Neural cell (in vitro differentiated cells): ENCODE measurements around the gene MAML2. TPM values are rescaled to one million over a fixed set of nuclear protein-coding genes. Genes with fewer than 3 reads are reported as not detected.

Experiments used
- H2AFZ ChIP-seq: fragments of 200-600, 300-800 bp; sonication (generic), shearing (Covaris generic); 2 replicates; pipeline ENCODE4 v1.6.0; 2014; ENCODE audit warnings: low read depth, mild to moderate bottlenecking, antibody characterized with exemption, low read length, moderate library complexity
- H3F3A ChIP-seq: fragments of 200-600 bp; shearing (Covaris generic); 2 replicates; pipeline ENCODE4 v1.6.1; 2016; ENCODE audit warnings: mild to moderate bottlenecking, moderate library complexity, mixed read lengths, antibody characterized with exemption, low read length; ENCODE audit not compliant: insufficient read depth, poor library complexity, severe bottlenecking
- H3K27ac ChIP-seq: fragments of 200-600, 300-800 bp; sonication (generic), shearing (Covaris generic); 2 replicates; pipeline ENCODE4 v1.5.1; 2014; ENCODE audit warnings: mild to moderate bottlenecking, low read length, moderate library complexity
- H3K27me3 ChIP-seq: fragments of 300-800, 200-600 bp; sonication (generic), shearing (Covaris generic); 2 replicates; pipeline ENCODE4 v1.6.0; 2014; ENCODE audit warnings: mild to moderate bottlenecking, low read depth, low read length, moderate library complexity; ENCODE audit not compliant: insufficient read depth
- H3K36me3 ChIP-seq: fragments of 300-800, 200-600 bp; sonication (generic), shearing (Covaris generic); 2 replicates; pipeline ENCODE4 v1.5.1; 2014; ENCODE audit warnings: mild to moderate bottlenecking, antibody characterized with exemption, low read length, moderate library complexity; ENCODE audit not compliant: insufficient read depth
- H3K4me2 ChIP-seq: fragments of 300-800, 200-600 bp; sonication (generic), shearing (Covaris generic); 2 replicates; pipeline ENCODE4 v1.6.0; 2014; ENCODE audit warnings: mild to moderate bottlenecking, low read length
- H3K4me3 ChIP-seq: fragments of 300-800, 200-600 bp; sonication (generic), shearing (Covaris generic); 2 replicates; pipeline ENCODE4 v1.5.1; 2014; ENCODE audit warnings: mild to moderate bottlenecking, low read length, moderate library complexity
- H3K79me2 ChIP-seq: fragments of 200-600 bp; shearing (Covaris generic); replicated peaks from 2 replicates; pipeline ENCODE4 v1.6.0; 2014; ENCODE audit warnings: mild to moderate bottlenecking, low read length, moderate library complexity; ENCODE audit not compliant: insufficient read depth
- H3K9ac ChIP-seq: fragments of 300-800, 200-600 bp; sonication (generic), shearing (Covaris generic); 2 replicates; pipeline ENCODE4 v1.6.1; 2016; ENCODE audit warnings: mild to moderate bottlenecking, low read length, mixed read lengths
- H3K9me2 ChIP-seq: fragments of 200-600 bp; shearing (Covaris generic); 2 replicates; pipeline ENCODE4 v1.6.1; 2016; ENCODE audit warnings: mild to moderate bottlenecking, low read length, mixed read lengths; ENCODE audit not compliant: insufficient read depth
- H3K9me3 ChIP-seq: fragments of 200-600, 300-800 bp; sonication (generic), shearing (Covaris generic); 2 replicates; pipeline ENCODE4 v1.6.1; 2016; ENCODE audit warnings: mild to moderate bottlenecking, mixed run types, low read length, moderate library complexity, mixed read lengths
- H4K20me1 ChIP-seq: fragments of 200-600 bp; shearing (Covaris generic); 2 replicates; pipeline ENCODE4 v1.6.1; 2016; ENCODE audit warnings: mild to moderate bottlenecking, mixed run types; ENCODE audit not compliant: insufficient read depth
- EP300 ChIP-seq: fragments of 450-650 bp; conservative IDR thresholded peaks from 2 replicates; pipeline ENCODE4 v1.6.1; 2014; ENCODE audit warnings: antibody characterized with exemption, mild to moderate bottlenecking, moderate library complexity; ENCODE audit not compliant: poor library complexity, severe bottlenecking
- EZH2 ChIP-seq: fragments of 200-600, 300-800 bp; shearing (Covaris generic), sonication (generic); IDR thresholded peaks from 2 replicates; pipeline ENCODE4 v1.6.1; 2014; ENCODE audit warnings: antibody characterized with exemption, low read length, borderline replicate concordance, mild to moderate bottlenecking; ENCODE audit not compliant: insufficient read depth, poor library complexity, severe bottlenecking
- MXI1 ChIP-seq: fragments of 450-650 bp; conservative IDR thresholded peaks from 2 replicates; pipeline ENCODE4 v1.6.1; 2014; ENCODE audit warnings: antibody characterized with exemption, mild to moderate bottlenecking; ENCODE audit not compliant: poor library complexity, severe bottlenecking
- POLR2AphosphoS5 ChIP-seq: IDR thresholded peaks from 2 replicates; pipeline ENCODE4 v1.6.1; 2012
- RAD21 ChIP-seq: fragments of 450-650 bp; conservative IDR thresholded peaks from 2 replicates; pipeline ENCODE4 v1.6.1; 2014; ENCODE audit warnings: antibody characterized with exemption, mild to moderate bottlenecking, moderate library complexity
- REST ChIP-seq: IDR thresholded peaks from 2 replicates; pipeline ENCODE4 v1.6.1; 2012; ENCODE audit warnings: borderline replicate concordance
- SMC3 ChIP-seq: fragments of 450-650 bp; conservative IDR thresholded peaks from 2 replicates; pipeline ENCODE4 v1.6.1; 2014; ENCODE audit warnings: antibody characterized with exemption, mild to moderate bottlenecking, moderate library complexity; ENCODE audit not compliant: poor library complexity
- TAF1 ChIP-seq: IDR thresholded peaks from 2 replicates; pipeline ENCODE4 v1.6.1; 2012; ENCODE audit warnings: low read depth
- polyA plus RNA-seq: library from polyadenylated mRNA; depleted of rRNA; stranded (reverse); fragments of >200 nt; gene quantifications from 2 replicates; pipeline ENCODE4 v1.2.3, GENCODE V29; 2014
- TF ChIP-seq, protein P1 (sequence below): fragments of 450-650 bp; IDR thresholded peaks from 2 replicates; pipeline ENCODE4 v1.5.1; 2014; ENCODE audit warnings: antibody characterized with exemption, mild to moderate bottlenecking, moderate library complexity; ENCODE audit not compliant: poor library complexity, severe bottlenecking

MAML2 gene
- polyA plus RNA-seq, 1 donor from 2014 or later = 3.6 TPM

DNA sequence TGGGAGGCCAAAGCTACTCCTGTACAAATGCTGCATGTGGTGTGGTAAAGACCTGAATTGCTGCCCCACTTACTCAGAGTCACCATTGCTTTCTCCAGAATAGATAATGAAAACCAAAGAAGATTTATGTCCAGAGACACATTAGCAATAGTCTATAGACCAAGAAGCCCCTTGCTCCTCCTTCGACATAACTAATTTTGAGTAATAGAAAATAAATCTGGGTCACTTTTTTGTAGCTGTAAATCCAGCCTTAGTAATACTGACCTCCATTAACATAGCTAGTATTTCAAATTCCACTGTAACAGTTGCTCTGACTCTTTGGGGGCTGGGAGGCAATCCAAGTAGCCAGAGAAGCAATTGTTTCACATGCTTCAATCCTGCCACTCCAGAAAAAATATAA lies 145.9 kb downstream of the MAML2 start:
- H3K36me3 ChIP-seq = no peaks in the 10 kb centered on the region
- no peaks in the 10 kb centered on the region for H3K9me2 ChIP-seq
- H3K4me2 ChIP-seq = no peak overlapping the region
- no peak overlapping the region for H3K4me3 ChIP-seq
- no peaks in the 10 kb centered on the region for H4K20me1 ChIP-seq
- no peak overlapping the region for H3K9ac ChIP-seq
- no peak overlapping the region for H3K27ac ChIP-seq
- H3F3A ChIP-seq = no peaks in the 10 kb centered on the region
- H3K9me3 ChIP-seq = no peaks in the 10 kb centered on the region
- TF ChIP-seq RAD21 (no peak), POLR2AphosphoS5 (no peak)
- TF ChIP-seq, protein P1, sequence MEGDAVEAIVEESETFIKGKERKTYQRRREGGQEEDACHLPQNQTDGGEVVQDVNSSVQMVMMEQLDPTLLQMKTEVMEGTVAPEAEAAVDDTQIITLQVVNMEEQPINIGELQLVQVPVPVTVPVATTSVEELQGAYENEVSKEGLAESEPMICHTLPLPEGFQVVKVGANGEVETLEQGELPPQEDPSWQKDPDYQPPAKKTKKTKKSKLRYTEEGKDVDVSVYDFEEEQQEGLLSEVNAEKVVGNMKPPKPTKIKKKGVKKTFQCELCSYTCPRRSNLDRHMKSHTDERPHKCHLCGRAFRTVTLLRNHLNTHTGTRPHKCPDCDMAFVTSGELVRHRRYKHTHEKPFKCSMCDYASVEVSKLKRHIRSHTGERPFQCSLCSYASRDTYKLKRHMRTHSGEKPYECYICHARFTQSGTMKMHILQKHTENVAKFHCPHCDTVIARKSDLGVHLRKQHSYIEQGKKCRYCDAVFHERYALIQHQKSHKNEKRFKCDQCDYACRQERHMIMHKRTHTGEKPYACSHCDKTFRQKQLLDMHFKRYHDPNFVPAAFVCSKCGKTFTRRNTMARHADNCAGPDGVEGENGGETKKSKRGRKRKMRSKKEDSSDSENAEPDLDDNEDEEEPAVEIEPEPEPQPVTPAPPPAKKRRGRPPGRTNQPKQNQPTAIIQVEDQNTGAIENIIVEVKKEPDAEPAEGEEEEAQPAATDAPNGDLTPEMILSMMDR = no peak
- no peaks in the 10 kb centered on the region for H3K79me2 ChIP-seq
- H2AFZ ChIP-seq = no peak overlapping the region
- H3K27me3 ChIP-seq = no peaks in the 10 kb centered on the region

DNA sequence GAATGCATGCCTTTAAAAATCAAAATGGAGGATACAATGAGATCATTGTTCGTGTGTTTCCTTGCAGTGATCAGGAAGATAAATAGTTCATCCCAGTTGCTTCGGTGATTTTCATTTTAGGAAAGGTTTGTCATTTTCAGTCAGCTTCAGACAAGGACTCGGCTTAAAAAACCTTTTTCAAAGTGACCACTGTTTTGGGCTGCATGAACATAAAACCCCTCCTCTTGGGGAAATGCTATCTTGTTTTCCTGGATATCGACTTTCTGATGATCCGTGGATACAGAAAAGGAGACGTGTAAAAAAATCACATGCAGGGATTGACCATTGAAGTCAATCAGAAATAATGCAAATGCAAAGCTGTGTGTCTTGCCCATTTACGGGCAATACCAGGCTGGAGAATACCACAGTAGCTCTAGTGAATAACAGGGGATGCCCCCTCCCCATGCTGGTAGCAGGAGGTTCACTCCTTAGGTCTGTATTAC lies 146.8 kb downstream of the MAML2 start:
- no peaks in the 10 kb centered on the region for H3K9me2 ChIP-seq
- no peak overlapping the region for H2AFZ ChIP-seq
- no peak overlapping the region for H3K9ac ChIP-seq
- H3F3A ChIP-seq = no peaks in the 10 kb centered on the region
- no peak overlapping the region for H3K27ac ChIP-seq
- no peaks in the 10 kb centered on the region for H3K36me3 ChIP-seq
- TF ChIP-seq POLR2AphosphoS5 (no peak), REST (no peak), TAF1 (no peak), RAD21 (no peak), MXI1 (no peak), EP300 (no peak), EZH2 (no peak), SMC3 (no peak)
- TF ChIP-seq, protein P1 = no peak
- H3K4me3 ChIP-seq = no peak overlapping the region
- H3K27me3 ChIP-seq = no peaks in the 10 kb centered on the region
- no peaks in the 10 kb centered on the region for H3K79me2 ChIP-seq
- no peak overlapping the region for H3K4me2 ChIP-seq
- no peaks in the 10 kb centered on the region for H3K9me3 ChIP-seq
- H4K20me1 ChIP-seq = no peaks in the 10 kb centered on the region
